LNCAP (cell line): ENCODE results near the gene STIL.

Experiments
- CTCF ChIP-seq: fragments of 450-650 bp; IDR thresholded peaks from 2 replicates; pipeline ENCODE4 v1.5.1; 2017; ENCODE audit warnings: mild to moderate bottlenecking

Gene STIL

GRCh38 chr1:47252369-47252768 lies 61.6 kb downstream of the STIL start:
- no peak for TF ChIP-seq CTCF

- TF ChIP-seq CTCF = no peak
Measured at GRCh38 chr1:47249755-47250154, 64.2 kb downstream of the STIL start.

GRCh38 chr1:47244339-47244862 lies 69.5 kb downstream of the STIL start:
- TF ChIP-seq CTCF = no peak

GRCh38 chr1:47243910-47244309 lies 70.0 kb downstream of the STIL start:
- TF ChIP-seq CTCF = no peak

- no peak for TF ChIP-seq CTCF
Measured at GRCh38 chr1:47241114-47242113, 72.5 kb downstream of the STIL start.

- no peak for TF ChIP-seq CTCF
Measured at GRCh38 chr1:47238935-47239592, 74.9 kb downstream of the STIL start.

- no peak for TF ChIP-seq CTCF
Measured at GRCh38 chr1:47235806-47236205, 78.1 kb downstream of the STIL start.
